NK-92 treated with Interleukin-12 subunit alpha and Interleukin-12 subunit beta, amount 100 ng/mL, for 24 hours (cell line): Measurements from ENCODE around the gene SLC29A2.
"Not testable (repeated sequence)": the region's sequence is repeated elsewhere in the genome, so short reads cannot be mapped to it uniquely, and the experiment has no call there.

ENCODE experiments used
- DNase-seq: peaks from one replicate; lab custom pipeline; 2025; lab: John Stamatoyannopoulos, UW

SLC29A2 gene

GRCh38 chr11:66384316-66384715 is 12.8 kb upstream of the SLC29A2 start:
- not testable (repeated sequence) for DNase-seq

- DNase-seq: not testable (repeated sequence)
These were observed 8.7 kb upstream of the SLC29A2 start for GRCh38 chr11:66380264-66380663.

- DNase-seq: not testable (repeated sequence)
These were observed 2.2 kb upstream of the SLC29A2 start for GRCh38 chr11:66373690-66374287.

- DNase-seq: no peak
These were observed 1.7 kb upstream of the SLC29A2 start for GRCh38 chr11:66373265-66373664.

- no peak for DNase-seq
These were observed 2.3 kb downstream of the SLC29A2 start for GRCh38 chr11:66369073-66369894.

GRCh38 chr11:66368484-66368883 is 3.1 kb downstream of the SLC29A2 start:
- DNase-seq: no peak

GRCh38 chr11:66367561-66368312 is 3.8 kb downstream of the SLC29A2 start:
- DNase-seq: no peak

- no peak for DNase-seq
These were observed 4.6 kb downstream of the SLC29A2 start for GRCh38 chr11:66366844-66367477.

GRCh38 chr11:66365711-66366619 is 5.6 kb downstream of the SLC29A2 start:
- no peak for DNase-seq

GRCh38 chr11:66365166-66365565 is 6.4 kb downstream of the SLC29A2 start:
- DNase-seq: no peak

- DNase-seq: peak; percentile 16
These were observed 7.6 kb downstream of the SLC29A2 start for GRCh38 chr11:66363805-66364535.

GRCh38 chr11:66363187-66363601 is 8.4 kb downstream of the SLC29A2 start:
- DNase-seq: no peak

GRCh38 chr11:66362481-66363147 is 8.9 kb downstream of the SLC29A2 start:
- DNase-seq: no peak

GRCh38 chr11:66361502-66361941 is 10.0 kb downstream of the SLC29A2 start:
- DNase-seq: no peak

- no peak for DNase-seq
These were observed 11.0 kb downstream of the SLC29A2 start for GRCh38 chr11:66360406-66361073.

- no peak for DNase-seq
These were observed 11.9 kb downstream of the SLC29A2 start for GRCh38 chr11:66359662-66360087.

- DNase-seq: not testable (repeated sequence)
These were observed 20.9 kb downstream of the SLC29A2 start for GRCh38 chr11:66350560-66351235.

- no peak for DNase-seq
These were observed 22.5 kb downstream of the SLC29A2 start for GRCh38 chr11:66349084-66349386.
